Measurements from ENCODE around the gene MAGI1. TPM values are rescaled to one million over a fixed set of nuclear protein-coding genes. Genes with fewer than 3 reads are reported as not detected.

The MAGI1 gene
- total and polyA plus RNA-seq, 2 donors (not counting 1 experiment from before 2014, with no cell fraction given): 15.7 to 23.7 TPM

DNA sequence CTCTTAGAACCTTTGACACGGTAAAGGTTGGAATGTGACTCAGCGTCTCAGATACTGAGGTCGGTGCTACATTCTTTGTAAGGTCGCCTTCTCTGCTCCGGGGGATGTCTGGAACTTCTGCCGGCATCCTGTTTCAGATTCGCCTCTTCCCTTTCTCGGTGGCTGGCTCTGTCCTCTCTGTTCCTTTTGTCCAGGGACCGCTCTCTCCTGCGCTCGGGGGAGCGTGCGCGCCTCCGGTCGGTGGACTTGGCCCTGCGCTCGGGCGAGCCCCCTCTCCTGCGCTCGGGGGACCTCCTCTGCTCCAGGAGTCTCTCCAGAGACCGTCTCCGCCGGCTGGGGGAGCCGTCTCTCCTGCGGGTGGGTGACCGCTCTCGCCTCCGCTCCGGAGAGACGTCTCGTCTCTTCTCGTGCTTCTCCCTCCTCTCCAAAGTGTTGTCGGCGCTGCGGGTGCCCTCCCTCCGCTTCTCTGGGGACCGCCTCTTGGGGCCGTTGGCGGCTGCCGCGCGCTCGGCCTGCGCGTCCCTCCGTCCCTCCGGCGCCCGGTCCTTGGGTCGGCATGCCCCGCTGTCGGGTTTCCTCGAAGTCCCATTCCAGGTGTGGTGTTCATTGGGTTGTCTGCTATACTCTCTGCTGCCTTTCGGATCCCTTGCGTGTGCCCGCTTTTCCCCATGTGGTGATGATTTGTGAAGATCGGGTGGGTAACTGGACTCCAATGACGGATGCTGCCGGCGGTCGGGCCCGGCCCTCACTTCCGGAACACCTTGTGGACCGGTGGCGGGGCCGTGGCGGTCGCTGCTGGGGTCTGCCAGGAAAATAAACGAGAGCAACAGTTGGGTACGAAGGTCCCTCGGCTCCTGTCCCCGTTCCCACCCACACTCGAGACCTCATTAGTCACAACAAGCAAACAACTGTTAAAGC is 682.1 kb downstream of the MAGI1 start:
- Histone ChIP-seq H3K27me3 (ENCODE audit: control insufficient read depth, insufficient read depth, low read length) (no peaks in the 10 kb centered on the region), H3K4me3 (replicated peaks in 1 of 4; ENCODE audit: control extremely low read depth in 1 of 4, insufficient read depth in 1 of 4, low read depth in 3 of 4, low read length in 4 of 4) (peak overlapping the region; percentile 13 to 54 (median 42)), H2AFZ (ENCODE audit: low read length) (peak overlapping the region; percentile 64), H3K4me2 (ENCODE audit: extremely low read depth, insufficient read depth, low read length) (peak overlapping the region; percentile 64), H4K20me1 (ENCODE audit: control insufficient read depth, extremely low read depth, insufficient read depth, low read length) (no peaks in the 10 kb centered on the region), H3K27ac (ENCODE audit: insufficient read depth, low read length) (no peak overlapping the region), H3K9me3 (ENCODE audit: control insufficient read depth, insufficient read depth, low read depth, low read length) (no peaks in the 10 kb centered on the region), H3K79me2 (ENCODE audit: control insufficient read depth, insufficient read depth, low read length) (no peaks in the 10 kb centered on the region), H3K36me3 (ENCODE audit: control insufficient read depth, insufficient read depth, low read length) (no peaks in the 10 kb centered on the region), H3K4me1 (ENCODE audit: control insufficient read depth, extremely low read depth, insufficient read depth, low read length) (no peaks in the 10 kb centered on the region), H3K9ac (ENCODE audit: insufficient read depth, low read length) (no peak overlapping the region)
- TF ChIP-seq EZH2 (IDR thresholded peaks at IDR 0.05; ENCODE audit: low read length, missing control alignments): no peak
- TF ChIP-seq, protein P1, sequence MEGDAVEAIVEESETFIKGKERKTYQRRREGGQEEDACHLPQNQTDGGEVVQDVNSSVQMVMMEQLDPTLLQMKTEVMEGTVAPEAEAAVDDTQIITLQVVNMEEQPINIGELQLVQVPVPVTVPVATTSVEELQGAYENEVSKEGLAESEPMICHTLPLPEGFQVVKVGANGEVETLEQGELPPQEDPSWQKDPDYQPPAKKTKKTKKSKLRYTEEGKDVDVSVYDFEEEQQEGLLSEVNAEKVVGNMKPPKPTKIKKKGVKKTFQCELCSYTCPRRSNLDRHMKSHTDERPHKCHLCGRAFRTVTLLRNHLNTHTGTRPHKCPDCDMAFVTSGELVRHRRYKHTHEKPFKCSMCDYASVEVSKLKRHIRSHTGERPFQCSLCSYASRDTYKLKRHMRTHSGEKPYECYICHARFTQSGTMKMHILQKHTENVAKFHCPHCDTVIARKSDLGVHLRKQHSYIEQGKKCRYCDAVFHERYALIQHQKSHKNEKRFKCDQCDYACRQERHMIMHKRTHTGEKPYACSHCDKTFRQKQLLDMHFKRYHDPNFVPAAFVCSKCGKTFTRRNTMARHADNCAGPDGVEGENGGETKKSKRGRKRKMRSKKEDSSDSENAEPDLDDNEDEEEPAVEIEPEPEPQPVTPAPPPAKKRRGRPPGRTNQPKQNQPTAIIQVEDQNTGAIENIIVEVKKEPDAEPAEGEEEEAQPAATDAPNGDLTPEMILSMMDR (conservative IDR thresholded peaks at IDR 0.05 in 1 of 2, IDR thresholded peaks at IDR 0.05 in 1 of 2; ENCODE audit: low read depth in 1 of 2, low read length in 2 of 2): peak in 1 of 2 donors; percentile 11
- peak in 1 of 2 donors; percentile 40 for DNase-seq (ENCODE audit: low read depth in 2 of 2)

DNA sequence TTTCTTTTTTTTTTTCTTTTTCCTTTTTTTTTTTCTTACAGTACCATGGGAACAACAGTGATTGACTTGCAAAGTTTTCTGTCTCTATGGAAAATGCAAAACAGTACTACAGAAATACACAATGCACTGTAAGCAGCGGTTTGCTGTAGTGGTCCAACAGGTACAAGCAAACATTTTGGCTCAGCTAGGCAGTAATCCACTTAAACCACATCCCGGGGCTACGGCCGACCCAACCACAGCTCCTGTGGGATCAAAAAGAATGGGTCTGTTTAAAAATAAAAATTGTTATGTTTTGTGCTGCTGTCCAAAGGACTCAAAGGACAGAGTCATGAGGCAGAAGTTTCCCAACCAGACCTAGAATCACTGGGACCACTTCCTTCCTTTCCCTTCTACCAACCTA is 683.8 kb downstream of the MAGI1 start:
- H3K79me2 ChIP-seq (ENCODE audit: control insufficient read depth, insufficient read depth, low read length): no peaks in the 10 kb centered on the region
- no peak overlapping the region for H2AFZ ChIP-seq (ENCODE audit: low read length)
- TF ChIP-seq, protein P1 (conservative IDR thresholded peaks at IDR 0.05 in 1 of 2, IDR thresholded peaks at IDR 0.05 in 1 of 2; ENCODE audit: low read depth in 1 of 2, low read length in 2 of 2): no peak
- no peak for TF ChIP-seq EZH2 (IDR thresholded peaks at IDR 0.05; ENCODE audit: low read length, missing control alignments)
- no peaks in the 10 kb centered on the region for H3K9me3 ChIP-seq (ENCODE audit: control insufficient read depth, insufficient read depth, low read depth, low read length)
- H4K20me1 ChIP-seq (ENCODE audit: control insufficient read depth, extremely low read depth, insufficient read depth, low read length): no peaks in the 10 kb centered on the region
- no peak for DNase-seq (ENCODE audit: low read depth in 2 of 2)
- H3K27me3 ChIP-seq (ENCODE audit: control insufficient read depth, insufficient read depth, low read length): no peaks in the 10 kb centered on the region
- no peak overlapping the region for H3K27ac ChIP-seq (ENCODE audit: insufficient read depth, low read length)
- no peaks in the 10 kb centered on the region for H3K4me1 ChIP-seq (ENCODE audit: control insufficient read depth, extremely low read depth, insufficient read depth, low read length)
- no peak overlapping the region for H3K4me2 ChIP-seq (ENCODE audit: extremely low read depth, insufficient read depth, low read length)
- H3K4me3 ChIP-seq (replicated peaks in 1 of 4; ENCODE audit: control extremely low read depth in 1 of 4, insufficient read depth in 1 of 4, low read depth in 3 of 4, low read length in 4 of 4): no peak overlapping the region
- no peak overlapping the region for H3K9ac ChIP-seq (ENCODE audit: insufficient read depth, low read length)
- no peaks in the 10 kb centered on the region for H3K36me3 ChIP-seq (ENCODE audit: control insufficient read depth, insufficient read depth, low read length)

DNA sequence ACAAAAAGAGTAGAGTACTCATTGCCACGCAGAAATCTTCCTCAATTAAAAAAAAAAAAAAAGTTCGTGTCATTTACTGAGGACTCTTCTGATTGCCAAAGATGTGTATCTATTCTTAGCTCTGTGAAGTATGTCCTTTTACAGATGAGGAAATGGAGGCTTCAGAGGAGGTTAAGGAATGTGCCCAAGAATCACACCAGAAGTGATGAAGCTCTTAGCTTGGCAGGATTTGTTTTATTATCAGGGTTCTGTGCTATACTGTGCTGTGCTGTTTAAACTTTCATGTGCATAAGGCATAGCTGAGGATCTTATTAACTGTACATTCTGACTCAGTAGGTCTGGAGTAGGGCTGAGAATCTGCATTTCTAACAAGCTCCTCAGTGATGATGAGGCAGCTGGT is 685.8 kb downstream of the MAGI1 start:
- no peak overlapping the region for H3K27ac ChIP-seq (ENCODE audit: insufficient read depth, low read length)
- no peak overlapping the region for H2AFZ ChIP-seq (ENCODE audit: low read length)
- H3K9me3 ChIP-seq (ENCODE audit: control insufficient read depth, insufficient read depth, low read depth, low read length): no peaks in the 10 kb centered on the region
- H3K27me3 ChIP-seq (ENCODE audit: control insufficient read depth, insufficient read depth, low read length): no peaks in the 10 kb centered on the region
- H3K4me1 ChIP-seq (ENCODE audit: control insufficient read depth, extremely low read depth, insufficient read depth, low read length): no peaks in the 10 kb centered on the region
- TF ChIP-seq EZH2 (IDR thresholded peaks at IDR 0.05; ENCODE audit: low read length, missing control alignments): no peak
- TF ChIP-seq, protein P1 (conservative IDR thresholded peaks at IDR 0.05 in 1 of 2, IDR thresholded peaks at IDR 0.05 in 1 of 2; ENCODE audit: low read depth in 1 of 2, low read length in 2 of 2): no peak
- no peak overlapping the region for H3K9ac ChIP-seq (ENCODE audit: insufficient read depth, low read length)
- H3K36me3 ChIP-seq (ENCODE audit: control insufficient read depth, insufficient read depth, low read length): no peaks in the 10 kb centered on the region
- H4K20me1 ChIP-seq (ENCODE audit: control insufficient read depth, extremely low read depth, insufficient read depth, low read length): no peaks in the 10 kb centered on the region
- H3K4me2 ChIP-seq (ENCODE audit: extremely low read depth, insufficient read depth, low read length): no peak overlapping the region
- no peak overlapping the region for H3K4me3 ChIP-seq (replicated peaks in 1 of 4; ENCODE audit: control extremely low read depth in 1 of 4, insufficient read depth in 1 of 4, low read depth in 3 of 4, low read length in 4 of 4)
- H3K79me2 ChIP-seq (ENCODE audit: control insufficient read depth, insufficient read depth, low read length): no peaks in the 10 kb centered on the region
- DNase-seq (ENCODE audit: low read depth in 2 of 2): no peak
